Lower lobe of right lung (tissue), 2 donors: ENCODE data around the gene ZNF431. TPM values are rescaled to one million over a fixed set of nuclear protein-coding genes. Genes with fewer than 3 reads are reported as not detected.

Experiments
- ATAC-seq, 2 donors: fragments of 200-7000 bp; cut with Tn5 transposase; one replicate each; pipeline ENCODE4 v1.9.1; 2020 to 2022; ENCODE audit warnings: mild to moderate bottlenecking in 2 of 2, moderate library complexity in 2 of 2
- DNase-seq: peaks from one replicate; pipeline ENCODE4 v3.0.0-alpha.2; 2020
- H3K27ac ChIP-seq: fragments of 200-600 bp; one replicate; pipeline ENCODE4 v1.8.0; 2022
- H3K27me3 ChIP-seq: fragments of 200-600 bp; one replicate; pipeline ENCODE4 v1.8.0; 2022; ENCODE audit warnings: low read depth
- H3K36me3 ChIP-seq: fragments of 200-600 bp; one replicate; pipeline ENCODE4 v1.8.0; 2022; ENCODE audit warnings: mild to moderate bottlenecking
- H3K4me1 ChIP-seq: fragments of 200-600 bp; one replicate; pipeline ENCODE4 v1.8.0; 2022
- H3K4me3 ChIP-seq: fragments of 200-600 bp; one replicate; pipeline ENCODE4 v1.8.0; 2022; ENCODE audit warnings: mild to moderate bottlenecking
- H3K9me3 ChIP-seq: fragments of 200-600 bp; one replicate; pipeline ENCODE4 v1.8.0; 2022
- CTCF ChIP-seq: fragments of 200-600 bp; IDR thresholded peaks from one replicate; pipeline ENCODE4 v1.8.0; 2022; ENCODE audit warnings: antibody characterized with exemption, mild to moderate bottlenecking
- intact Hi-C: fragments of 100-400 bp; cut with DNase I; formaldehyde crosslinking; loops from one replicate; pipeline ENCODE4 v1.11.0; 2022
- total RNA-seq: library from RNA; stranded (reverse); fragmentation: NEBNext Ultra II Directional; extraction: Animal tissue kit (Norgen Biotek cat#: 25700); gene quantifications from one replicate; pipeline ENCODE4 v1.2.1, GENCODE V29; 2021
- donor health status: DM: no; HTN: yes; CAD: no; lungs with severe emphysema.

Gene ZNF431
- total RNA-seq, 1 donor from 2014 or later = 30.5 TPM

- intact Hi-C loops = no loop called here
- Histone ChIP-seq H3K27me3 (no peaks in the 10 kb centered on the region), H3K36me3 (peaks cover 4% of the 10 kb centered on the region), H3K4me3 (no peak overlapping the region), H3K4me1 (no peaks in the 10 kb centered on the region), H3K9me3 (peaks cover 5% of the 10 kb centered on the region), H3K27ac (no peak overlapping the region)
- DNase-seq (no peak), ATAC-seq (no peak)
- no peak for TF ChIP-seq CTCF
Measured at GRCh38 chr19:21109116-21109515, 32.7 kb upstream of the ZNF431 start.

- Histone ChIP-seq H3K9me3 (peaks cover 14% of the 10 kb centered on the region), H3K4me1 (no peaks in the 10 kb centered on the region), H3K27me3 (no peaks in the 10 kb centered on the region), H3K36me3 (no peaks in the 10 kb centered on the region), H3K4me3 (no peak overlapping the region), H3K27ac (no peak overlapping the region)
- TF ChIP-seq CTCF = no peak
- ATAC-seq (no peak), DNase-seq (no peak)
- intact Hi-C loops = no loop called here
Measured at GRCh38 chr19:21110183-21110582, 31.7 kb upstream of the ZNF431 start.

DNA sequence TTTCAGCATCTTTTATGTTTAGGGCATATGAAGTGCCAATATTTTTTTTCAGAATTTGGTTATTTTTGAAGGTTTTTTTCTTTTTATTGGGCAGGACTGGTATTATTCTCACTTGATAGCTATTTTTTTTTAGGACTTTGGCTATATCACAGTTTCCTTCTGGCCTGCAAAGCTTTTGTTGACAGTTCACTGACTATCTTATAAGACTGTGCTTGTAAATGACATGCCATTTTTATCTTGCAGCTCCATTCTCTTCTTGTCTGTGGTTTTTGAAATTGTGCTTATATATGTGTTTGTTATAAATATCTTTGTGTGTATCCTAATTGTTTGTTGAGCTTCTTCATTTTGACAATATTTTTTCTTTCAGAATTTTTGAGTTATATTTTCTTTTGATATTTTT lies 26.4 kb upstream of the ZNF431 start:
- no peak overlapping the region for H3K4me3 ChIP-seq
- H3K27me3 ChIP-seq = no peaks in the 10 kb centered on the region
- H3K9me3 ChIP-seq = peaks cover 17% of the 10 kb centered on the region
- no peak overlapping the region for H3K27ac ChIP-seq
- no peaks in the 10 kb centered on the region for H3K4me1 ChIP-seq
- no peak for DNase-seq
- TF ChIP-seq CTCF = no peak
- H3K36me3 ChIP-seq = peaks cover 11% of the 10 kb centered on the region
- ATAC-seq = no peak
- intact Hi-C loops = no loop called here

- peaks cover 11% of the 10 kb centered on the region for H3K36me3 ChIP-seq
- intact Hi-C loops = no loop called here
- H3K27me3 ChIP-seq = no peaks in the 10 kb centered on the region
- DNase-seq = no peak
- H3K9me3 ChIP-seq = peaks cover 17% of the 10 kb centered on the region
- H3K4me1 ChIP-seq = no peaks in the 10 kb centered on the region
- no peak overlapping the region for H3K27ac ChIP-seq
- no peak overlapping the region for H3K4me3 ChIP-seq
- TF ChIP-seq CTCF = no peak
- ATAC-seq = no peak
Measured at GRCh38 chr19:21117041-21117907, 24.6 kb upstream of the ZNF431 start.

- TF ChIP-seq CTCF = no peak
- Histone ChIP-seq H3K36me3 (no peaks in the 10 kb centered on the region), H3K27ac (no peak overlapping the region), H3K9me3 (no peaks in the 10 kb centered on the region), H3K4me1 (no peaks in the 10 kb centered on the region), H3K27me3 (no peaks in the 10 kb centered on the region), H3K4me3 (no peak overlapping the region)
- no peak for DNase-seq
- no peak for ATAC-seq
- intact Hi-C loops = no loop called here
Measured at GRCh38 chr19:21126078-21126477, 15.8 kb upstream of the ZNF431 start.
